Stimulated activated CD4-positive, alpha-beta T cell treated with anti-CD3 and anti-CD28 coated beads, Interleukin-4, amount 100 ng/mL, for 48 hours (primary cell): ENCODE data around the gene PAXIP1.

Experiments
- DNase-seq, 2 donors: peaks; one replicate each; pipeline ENCODE4 v3.0.0-alpha.2; 2020; ENCODE audit warnings: low read depth in 2 of 2

PAXIP1 gene

GRCh38 chr7:154913638-154914307, 89.2 kb downstream of the PAXIP1 start:
- peak; percentile 82 to 95 for DNase-seq

GRCh38 chr7:154912871-154913637, 89.9 kb downstream of the PAXIP1 start:
- no peak for DNase-seq

- DNase-seq, result no peak
These were observed 91.0 kb downstream of the PAXIP1 start for GRCh38 chr7:154911862-154912455.

- no peak for DNase-seq
These were observed 91.5 kb downstream of the PAXIP1 start for GRCh38 chr7:154911411-154911810.

- DNase-seq, result no peak
These were observed 91.9 kb downstream of the PAXIP1 start for GRCh38 chr7:154910977-154911376.

- DNase-seq, result no peak
These were observed 92.8 kb downstream of the PAXIP1 start for GRCh38 chr7:154910125-154910524.

- no peak for DNase-seq
These were observed 93.5 kb downstream of the PAXIP1 start for GRCh38 chr7:154909241-154910105.

- no peak for DNase-seq
These were observed 95.0 kb downstream of the PAXIP1 start for GRCh38 chr7:154907651-154908620.

- no peak for DNase-seq
These were observed 96.1 kb downstream of the PAXIP1 start for GRCh38 chr7:154906736-154907355.

- DNase-seq, result no peak
These were observed 96.7 kb downstream of the PAXIP1 start for GRCh38 chr7:154906201-154906600.

- no peak for DNase-seq
These were observed 97.3 kb downstream of the PAXIP1 start for GRCh38 chr7:154905615-154906014.

- DNase-seq, result no peak
These were observed 97.8 kb downstream of the PAXIP1 start for GRCh38 chr7:154905146-154905545.

GRCh38 chr7:154903083-154903731, 99.7 kb downstream of the PAXIP1 start:
- no peak for DNase-seq

GRCh38 chr7:154902600-154903082, 100.3 kb downstream of the PAXIP1 start:
- no peak for DNase-seq

GRCh38 chr7:154899862-154900261, 103.1 kb downstream of the PAXIP1 start:
- DNase-seq, result no peak

GRCh38 chr7:154898973-154899855, 103.7 kb downstream of the PAXIP1 start:
- no peak for DNase-seq

GRCh38 chr7:154896076-154896475, 106.8 kb downstream of the PAXIP1 start:
- DNase-seq, result no peak
